Measurements from ENCODE around the gene TMEM108.

Gene TMEM108

DNA sequence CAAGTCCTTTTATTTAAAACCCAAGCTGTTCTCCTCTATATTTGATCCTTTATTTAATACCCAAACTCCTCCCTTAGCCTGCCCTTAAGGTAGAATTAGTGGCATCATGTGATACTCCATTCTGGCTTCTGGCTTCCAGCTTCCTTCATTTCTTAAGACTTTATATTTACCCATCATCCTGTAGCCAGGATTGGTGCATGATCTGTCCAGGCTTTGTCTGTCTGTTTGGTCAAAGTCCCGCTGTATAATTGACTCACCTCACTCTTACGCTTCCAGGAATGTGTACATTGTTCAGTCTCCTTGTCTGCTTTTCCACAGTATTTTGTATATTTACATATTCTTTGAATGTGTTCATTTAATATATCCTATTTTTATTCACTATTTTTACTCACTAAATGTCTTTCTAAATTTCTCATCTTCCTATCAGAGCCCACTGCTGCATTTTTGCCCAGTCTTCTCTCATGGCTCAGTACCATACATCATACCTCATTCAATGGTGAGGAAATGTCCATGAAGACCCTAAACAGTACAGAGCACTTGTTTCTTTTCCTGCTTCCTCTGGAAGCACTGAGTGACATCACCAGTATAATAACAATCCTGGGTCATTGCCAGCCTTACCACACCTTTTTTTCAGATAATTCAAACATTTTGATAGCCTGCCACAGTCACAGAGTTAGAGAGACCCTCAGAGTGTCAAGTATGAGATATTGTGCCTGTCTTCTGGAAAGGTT, 31.5 kb downstream of the TMEM108 start:
- H3K27me3 ChIP-seq (ENCODE audit: control insufficient read depth, low read length): peaks cover 4% of the 10 kb centered on the region; the same call in 1 of the 2 replicates

DNA sequence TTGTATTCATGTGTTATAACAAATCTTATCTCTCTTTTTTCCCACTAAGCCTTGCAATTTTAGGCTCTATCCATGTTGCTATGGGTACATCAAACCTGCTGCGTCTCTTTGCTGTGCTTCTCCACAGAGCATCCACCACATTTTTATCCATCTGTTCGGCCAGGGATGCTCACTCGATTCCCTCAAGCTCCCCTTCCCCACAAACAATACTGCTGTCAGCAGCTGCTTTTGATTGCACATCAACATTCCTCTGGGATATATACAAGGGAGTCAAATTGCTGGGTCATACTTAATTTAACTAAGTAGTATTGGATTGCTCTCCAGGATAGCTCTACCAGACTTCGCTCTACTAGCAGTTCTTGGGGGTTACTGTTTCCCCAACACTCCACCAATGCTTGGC, 36.8 kb downstream of the TMEM108 start:
- Histone ChIP-seq H3K4me3 (ENCODE audit: low read length) (no peak overlapping the region), H4K20me1 (ENCODE audit: control insufficient read depth, insufficient read depth, low read depth, low read length) (no peaks in the 10 kb centered on the region), H3K79me2 (ENCODE audit: control insufficient read depth, low read length) (no peaks in the 10 kb centered on the region), H3K9me2 (replicated peaks; ENCODE audit: control insufficient read depth, low read length) (no peaks in the 10 kb centered on the region), H3K9me3 (ENCODE audit: control insufficient read depth, insufficient read depth, low read length) (no peaks in the 10 kb centered on the region), H3F3A (ENCODE audit: control insufficient read depth, insufficient read depth) (no peaks in the 10 kb centered on the region), H3K36me3 (ENCODE audit: control insufficient read depth, low read length) (no peaks in the 10 kb centered on the region), H3K27ac (ENCODE audit: low read depth, low read length) (no peak overlapping the region), H3K4me1 (ENCODE audit: control insufficient read depth, low read length) (0 out of 2 replicates have a peak, but pooled peaks cover under 1% of the 10 kb centered on the region), H3K27me3 (ENCODE audit: control insufficient read depth, low read length) (peaks cover 10% of the 10 kb centered on the region; the same call in 1 of the 2 replicates), H3K4me2 (ENCODE audit: low read length) (no peak overlapping the region)
- TF ChIP-seq, protein P1, sequence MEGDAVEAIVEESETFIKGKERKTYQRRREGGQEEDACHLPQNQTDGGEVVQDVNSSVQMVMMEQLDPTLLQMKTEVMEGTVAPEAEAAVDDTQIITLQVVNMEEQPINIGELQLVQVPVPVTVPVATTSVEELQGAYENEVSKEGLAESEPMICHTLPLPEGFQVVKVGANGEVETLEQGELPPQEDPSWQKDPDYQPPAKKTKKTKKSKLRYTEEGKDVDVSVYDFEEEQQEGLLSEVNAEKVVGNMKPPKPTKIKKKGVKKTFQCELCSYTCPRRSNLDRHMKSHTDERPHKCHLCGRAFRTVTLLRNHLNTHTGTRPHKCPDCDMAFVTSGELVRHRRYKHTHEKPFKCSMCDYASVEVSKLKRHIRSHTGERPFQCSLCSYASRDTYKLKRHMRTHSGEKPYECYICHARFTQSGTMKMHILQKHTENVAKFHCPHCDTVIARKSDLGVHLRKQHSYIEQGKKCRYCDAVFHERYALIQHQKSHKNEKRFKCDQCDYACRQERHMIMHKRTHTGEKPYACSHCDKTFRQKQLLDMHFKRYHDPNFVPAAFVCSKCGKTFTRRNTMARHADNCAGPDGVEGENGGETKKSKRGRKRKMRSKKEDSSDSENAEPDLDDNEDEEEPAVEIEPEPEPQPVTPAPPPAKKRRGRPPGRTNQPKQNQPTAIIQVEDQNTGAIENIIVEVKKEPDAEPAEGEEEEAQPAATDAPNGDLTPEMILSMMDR (IDR thresholded peaks at IDR 0.05; ENCODE audit: low read depth, low read length, poor library complexity, severe bottlenecking): no peak
- TF ChIP-seq EZH2phosphoT487 (IDR thresholded peaks at IDR 0.05; ENCODE audit: borderline replicate concordance, low read length): no peak

More for the DNA sequence above, 31.5 kb downstream of the TMEM108 start:
- no peaks in the 10 kb centered on the region for H3F3A ChIP-seq (ENCODE audit: control insufficient read depth, insufficient read depth)
- no peak overlapping the region for H3K4me2 ChIP-seq (ENCODE audit: low read length)
- no peaks in the 10 kb centered on the region for H4K20me1 ChIP-seq (ENCODE audit: control insufficient read depth, insufficient read depth, low read depth, low read length)
- no peaks in the 10 kb centered on the region for H3K9me2 ChIP-seq (replicated peaks; ENCODE audit: control insufficient read depth, low read length)
- H3K36me3 ChIP-seq (ENCODE audit: control insufficient read depth, low read length): no peaks in the 10 kb centered on the region
- H3K4me3 ChIP-seq (ENCODE audit: low read length): no peak overlapping the region
- H3K79me2 ChIP-seq (ENCODE audit: control insufficient read depth, low read length): no peaks in the 10 kb centered on the region
- no peaks in the 10 kb centered on the region for H3K4me1 ChIP-seq (ENCODE audit: control insufficient read depth, low read length)
- no peaks in the 10 kb centered on the region for H3K9me3 ChIP-seq (ENCODE audit: control insufficient read depth, insufficient read depth, low read length)
- no peak overlapping the region for H3K27ac ChIP-seq (ENCODE audit: low read depth, low read length)
- TF ChIP-seq EZH2phosphoT487 (IDR thresholded peaks at IDR 0.05; ENCODE audit: borderline replicate concordance, low read length): no peak
- TF ChIP-seq, protein P1 (IDR thresholded peaks at IDR 0.05; ENCODE audit: low read depth, low read length, poor library complexity, severe bottlenecking): no peak

DNA sequence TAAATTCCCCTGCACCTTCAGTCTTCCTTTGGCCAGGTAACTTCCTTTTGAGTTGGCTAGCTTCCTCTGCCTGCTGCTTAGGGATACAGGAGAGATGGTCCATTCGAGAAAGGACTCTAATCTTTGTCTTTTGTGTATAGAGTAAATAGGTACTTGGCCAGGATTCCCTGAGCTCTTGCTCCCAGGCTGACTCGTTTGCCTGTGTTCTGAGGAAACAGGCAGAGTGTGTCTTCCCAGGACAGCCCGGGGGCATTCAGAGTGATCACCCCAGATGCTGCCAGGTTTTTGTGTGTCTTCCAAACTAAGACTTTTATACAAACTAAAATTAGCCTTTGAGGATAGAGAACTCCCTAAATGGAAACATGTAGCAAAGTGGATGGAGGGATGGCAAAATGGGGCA, 39.5 kb downstream of the TMEM108 start:
- Histone ChIP-seq H3F3A (ENCODE audit: control insufficient read depth, insufficient read depth) (no peaks in the 10 kb centered on the region), H3K27me3 (ENCODE audit: control insufficient read depth, low read length) (peaks cover 6% of the 10 kb centered on the region; the same call in 1 of the 2 replicates), H3K4me1 (ENCODE audit: control insufficient read depth, low read length) (peaks cover 5% of the 10 kb centered on the region; the same call in 1 of the 2 replicates), H3K4me3 (ENCODE audit: low read length) (no peak overlapping the region), H4K20me1 (ENCODE audit: control insufficient read depth, insufficient read depth, low read depth, low read length) (no peaks in the 10 kb centered on the region), H3K27ac (ENCODE audit: low read depth, low read length) (no peak overlapping the region), H3K36me3 (ENCODE audit: control insufficient read depth, low read length) (no peaks in the 10 kb centered on the region), H3K79me2 (ENCODE audit: control insufficient read depth, low read length) (no peaks in the 10 kb centered on the region), H3K9me2 (replicated peaks; ENCODE audit: control insufficient read depth, low read length) (no peaks in the 10 kb centered on the region), H3K9me3 (ENCODE audit: control insufficient read depth, insufficient read depth, low read length) (no peaks in the 10 kb centered on the region), H3K4me2 (ENCODE audit: low read length) (no peak overlapping the region)
- TF ChIP-seq, protein P1 (IDR thresholded peaks at IDR 0.05; ENCODE audit: low read depth, low read length, poor library complexity, severe bottlenecking): no peak
- TF ChIP-seq EZH2phosphoT487 (IDR thresholded peaks at IDR 0.05; ENCODE audit: borderline replicate concordance, low read length): no peak
